Prostate gland (tissue), 2 donors: ENCODE measurements around the gene KIAA1671. TPM values are rescaled to one million over a fixed set of nuclear protein-coding genes. Genes with fewer than 3 reads are reported as not detected.
A peak's percentile ranks its signal among the peaks of the same experiment; 100 is the strongest.

ENCODE experiments used
- DNase-seq: peaks from one replicate; pipeline ENCODE4 v3.0.0-alpha.2; 2019; ENCODE audit warnings: low spot score
- H3K27ac ChIP-seq, 2 donors: fragments of 200-600 bp; sonication (generic); 2 replicates each; pipeline ENCODE4 v1.5.1; 2017 to 2019
- H3K27me3 ChIP-seq: fragments of 200-600 bp; sonication (generic); replicated peaks from 2 replicates; pipeline ENCODE4 v1.5.1; 2019; ENCODE audit not compliant: insufficient read depth
- H3K36me3 ChIP-seq, 2 donors: fragments of 200-600 bp; sonication (generic); 1 replicate in 1 of 2; 2 replicates in 1 of 2; pipeline versions ENCODE4 v1.5.1 to v1.8.1; 2017 to 2019
- H3K4me1 ChIP-seq: fragments of 200-600 bp; sonication (generic); replicated peaks from 2 replicates; pipeline ENCODE4 v1.5.1; 2019
- H3K4me3 ChIP-seq, 2 donors: fragments of 200-600 bp; sonication (generic); 2 replicates each; pipeline ENCODE4 v1.5.1; 2017 to 2019
- H3K9me3 ChIP-seq: fragments of 200-600 bp; sonication (generic); 2 replicates; pipeline ENCODE4 v1.5.1; 2017
- CTCF ChIP-seq, 4 experiments: fragments of 200-600 bp in 2 of 4; fragments of 450-650 bp in 2 of 4; sonication (generic) in 2 of 4; IDR thresholded peaks; 1 replicate in 3 of 4; 2 replicates in 1 of 4; pipeline ENCODE4 v1.5.1; 2016 to 2019; ENCODE audit warnings: antibody characterized with exemption in 4 of 4, mild to moderate bottlenecking in 2 of 4, moderate library complexity in 2 of 4
- POLR2A ChIP-seq: fragments of 450-650 bp; IDR thresholded peaks from one replicate; pipeline ENCODE4 v1.6.1; 2016; ENCODE audit warnings: antibody characterized with exemption, mild to moderate bottlenecking
- POLR2AphosphoS5 ChIP-seq: sonication (generic); formaldehyde crosslinking; IDR thresholded peaks from one replicate; pipeline ENCODE4 v1.6.1; 2017; ENCODE audit warnings: antibody characterized with exemption
- WGBS: methylation state at CpG from one replicate; pipeline ENCODE4 v1.1.5; 2018; 5-methylcytosine and 5-hydroxymethylcytosine counted together
- intact Hi-C: fragments of 100-400 bp; cut with DNase I; formaldehyde crosslinking; loops from one replicate; pipeline ENCODE4 v1.14.2; 2022
- total RNA-seq, 2 donors: library from RNA; depleted of rRNA; stranded (reverse); fragments of >200 nt; gene quantifications; one replicate each; pipeline ENCODE4 v1.1.0, GENCODE V29; 2016

Gene KIAA1671
- total RNA-seq, 2 donors from 2014 or later, result 44.8 to 53.1 TPM

- TF ChIP-seq CTCF (IDR thresholded peaks at IDR 0.05) (no peak), POLR2AphosphoS5 (no peak), POLR2A (no peak)
- intact Hi-C loops, result loop anchor here (5.0 kb wide), 1 partner anchor 572 kb away; no protein-coding TSS in a partner anchor
- H3K9me3 ChIP-seq, result no peaks in the 10 kb centered on the region
- no peaks in the 10 kb centered on the region for H3K4me1 ChIP-seq
- no peak for DNase-seq
- no peak within 1 kb of the TSS for H3K4me3 ChIP-seq
- WGBS, result 68% methylated on average over 17 of the region's 17 CpGs
- H3K36me3 ChIP-seq, result no peaks in the 10 kb centered on the region
- no peaks in the 10 kb centered on the region for H3K27me3 ChIP-seq
- H3K27ac ChIP-seq, result no peak within 1 kb of the TSS
Observed at GRCh38 chr22:25199731-25200520, 247.4 kb downstream of the KIAA1671 start, which contains the start of gene CRYBB3. Gene CRYBB3 (plus strand): TSS chr22:25199858. CDS start chr22:25201397, 1,539 bp downstream.

GRCh38 chr22:25200967-25201366 is 248.5 kb downstream of the KIAA1671 start:
- H3K27me3 ChIP-seq, result no peaks in the 10 kb centered on the region
- TF ChIP-seq POLR2AphosphoS5 (no peak), POLR2A (no peak), CTCF (IDR thresholded peaks at IDR 0.05) (no peak)
- H3K4me3 ChIP-seq, result no peak overlapping the region
- intact Hi-C loops, result loop anchor here (5.0 kb wide), 1 partner anchor 571 kb away; no protein-coding TSS in a partner anchor
- no peaks in the 10 kb centered on the region for H3K9me3 ChIP-seq
- no peaks in the 10 kb centered on the region for H3K36me3 ChIP-seq
- H3K27ac ChIP-seq, result no peak overlapping the region
- DNase-seq, result no peak
- WGBS, result 82% methylated on average over 7 of the region's 7 CpGs
- H3K4me1 ChIP-seq, result no peaks in the 10 kb centered on the region

GRCh38 chr22:25201557-25202273 is 249.2 kb downstream of the KIAA1671 start:
- WGBS, result 62% methylated on average over 10 of the region's 10 CpGs
- DNase-seq, result no peak
- Histone ChIP-seq H3K9me3 (no peaks in the 10 kb centered on the region), H3K4me1 (no peaks in the 10 kb centered on the region), H3K27me3 (no peaks in the 10 kb centered on the region), H3K4me3 (no peak overlapping the region), H3K36me3 (no peaks in the 10 kb centered on the region), H3K27ac (no peak overlapping the region)
- intact Hi-C loops, result loop anchor here (5.0 kb wide), 1 partner anchor 571 kb away; no protein-coding TSS in a partner anchor
- no peak for TF ChIP-seq CTCF (IDR thresholded peaks at IDR 0.05)
- no peak for TF ChIP-seq POLR2AphosphoS5
- TF ChIP-seq POLR2A, result no peak

- Histone ChIP-seq H3K4me3 (no peak overlapping the region), H3K27ac (no peak overlapping the region), H3K4me1 (no peaks in the 10 kb centered on the region), H3K27me3 (no peaks in the 10 kb centered on the region), H3K9me3 (no peaks in the 10 kb centered on the region), H3K36me3 (no peaks in the 10 kb centered on the region)
- 59% methylated on average over 15 of the region's 15 CpGs for WGBS
- TF ChIP-seq CTCF (IDR thresholded peaks at IDR 0.05), result peak; percentile 48 to 69 (median 64)
- TF ChIP-seq POLR2A, result no peak
- no peak for TF ChIP-seq POLR2AphosphoS5
- DNase-seq, result peak; percentile 41
- intact Hi-C loops, result loop anchor here (5.0 kb wide), 1 partner anchor 570 kb away; no protein-coding TSS in a partner anchor
Observed at GRCh38 chr22:25202290-25202921, 249.9 kb downstream of the KIAA1671 start.
